B cell (primary cell): ENCODE measurements around the gene TGFBR3L. TPM values are rescaled to one million over a fixed set of nuclear protein-coding genes. Genes with fewer than 3 reads are reported as not detected.

Source experiments
- ATAC-seq: fragments of 200-7000 bp; cut with Tn5 transposase; one replicate; pipeline ENCODE4 v1.10.0; 2021; ENCODE audit warnings: low read depth, mild to moderate bottlenecking, moderate number of reproducible peaks, moderate library complexity
- CTCF ChIA-PET: fragments of 350-600 bp; sonication (Branson Sonifier 250); formaldehyde crosslinking; loops from one replicate; lab custom pipeline; 2021; ENCODE audit warnings: antibody characterized with exemption, inconsistent platforms; lab: Charles Lee
- POLR2A ChIA-PET: fragments of 350-600 bp; sonication (Branson Sonifier 250); formaldehyde crosslinking; loops from one replicate; lab custom pipeline; 2021; ENCODE audit warnings: antibody characterized with exemption; lab: Charles Lee
- DNase-seq: peaks from one replicate; pipeline ENCODE4 v3.0.0; 2013
- H2AFZ ChIP-seq: 2 replicates; pipeline ENCODE4 v1.6.1; 2012; ENCODE audit warnings: mild to moderate bottlenecking, low read depth, low read length; ENCODE audit not compliant: insufficient read depth, poor library complexity, severe bottlenecking
- H3K27ac ChIP-seq, 2 donors: 1 replicate in 1 of 2; 2 replicates in 1 of 2; pipeline ENCODE4 v1.5.1; 2012 to 2013; ENCODE audit warnings: low read length in 2 of 2, mild to moderate bottlenecking in 2 of 2, moderate library complexity in 1 of 2
- H3K27me3 ChIP-seq, 4 experiments: fragments of 200-600 bp in 1 of 4; sonication (generic) in 1 of 4; replicated peaks in 1 of 4; 1 replicate in 2 of 4; 2 replicates in 2 of 4; pipeline versions ENCODE4 v1.6.1 to v1.7.0; 2013 to 2016; ENCODE audit warnings: low read length in 3 of 4, mild to moderate bottlenecking in 2 of 4, mixed read lengths in 1 of 4, moderate library complexity in 1 of 4; ENCODE audit not compliant: insufficient read depth in 4 of 4, control insufficient read depth in 3 of 4; ENCODE audit errors: control extremely low read depth in 1 of 4
- H3K36me3 ChIP-seq, 2 experiments: replicated peaks in 1 of 2; 1 replicate in 1 of 2; 2 replicates in 1 of 2; pipeline versions ENCODE4 v1.6.1 to v1.7.1; 2013; ENCODE audit warnings: low read length in 1 of 2; ENCODE audit not compliant: insufficient read depth in 2 of 2, control insufficient read depth in 1 of 2; ENCODE audit errors: control extremely low read depth in 1 of 2, extremely low read depth in 1 of 2
- H3K4me1 ChIP-seq, 2 donors: fragments of 200-600 bp in 1 of 2; sonication (generic) in 1 of 2; 1 replicate in 1 of 2; 2 replicates in 1 of 2; pipeline versions ENCODE4 v1.5.1 to v1.6.1; 2013 to 2017; ENCODE audit warnings: low read length in 2 of 2; ENCODE audit not compliant: control insufficient read depth in 2 of 2, insufficient read depth in 2 of 2
- H3K4me2 ChIP-seq: replicated peaks from 2 replicates; pipeline ENCODE3; 2012; ENCODE audit warnings: mild to moderate bottlenecking, low read depth, low read length; ENCODE audit not compliant: poor library complexity, severe bottlenecking
- H3K4me3 ChIP-seq, 5 experiments: fragments of 200-600 bp in 1 of 5; sonication (generic) in 1 of 5; 1 replicate in 3 of 5; 2 replicates in 2 of 5; pipeline versions ENCODE4 v1.5.1 to v1.7.0; 2011 to 2016; ENCODE audit warnings: low read length in 4 of 5, mild to moderate bottlenecking in 4 of 5, low read depth in 2 of 5, control low read depth in 1 of 5, moderate library complexity in 1 of 5; ENCODE audit not compliant: insufficient read depth in 1 of 5; ENCODE audit errors: control extremely low read depth in 1 of 5, extremely low read depth in 1 of 5
- H3K79me2 ChIP-seq: fragments of 200-600 bp; sonication (generic); one replicate; pipeline ENCODE4 v1.6.0; 2016; ENCODE audit warnings: low read length; ENCODE audit not compliant: control insufficient read depth, insufficient read depth
- H3K9ac ChIP-seq: fragments of 200-600 bp; sonication (generic); 2 replicates; pipeline ENCODE4 v1.6.1; 2017; ENCODE audit warnings: mild to moderate bottlenecking, low read length, moderate library complexity
- H3K9me3 ChIP-seq, 3 donors: one replicate each; pipeline versions ENCODE4 v1.6.1 to v1.7.1; 2013; ENCODE audit warnings: low read length in 2 of 3; ENCODE audit not compliant: control insufficient read depth in 2 of 3, insufficient read depth in 1 of 3; ENCODE audit errors: control extremely low read depth in 1 of 3
- H4K20me1 ChIP-seq: 2 replicates; pipeline ENCODE4 v1.6.0; 2012; ENCODE audit warnings: mild to moderate bottlenecking, low read length; ENCODE audit not compliant: insufficient read depth, control insufficient read depth, poor library complexity, severe bottlenecking
- H3K27ac Mint-ChIP-seq: one replicate; pipeline ENCODE4 v1.8.0; 2021; ENCODE audit warnings: mixed read lengths
- H3K27me3 Mint-ChIP-seq: one replicate; pipeline ENCODE4 v1.8.0; 2021; ENCODE audit warnings: mixed read lengths
- H3K4me1 Mint-ChIP-seq: one replicate; pipeline ENCODE4 v1.8.0; 2021; ENCODE audit warnings: mixed read lengths
- H3K4me3 Mint-ChIP-seq: one replicate; pipeline ENCODE4 v1.8.0; 2021; ENCODE audit warnings: mixed read lengths
- H3K9me3 Mint-ChIP-seq: one replicate; pipeline ENCODE4 v1.8.0; 2022; ENCODE audit warnings: mixed read lengths; ENCODE audit not compliant: insufficient read depth
- CTCF ChIP-seq: fragments of 200-600 bp; IDR thresholded peaks from one replicate; pipeline ENCODE4 v1.8.0; 2022; ENCODE audit warnings: antibody characterized with exemption, mild to moderate bottlenecking
- EZH2 ChIP-seq: IDR thresholded peaks from 2 replicates; pipeline ENCODE4 v1.6.1; 2012; ENCODE audit warnings: borderline replicate concordance, low read depth, mild to moderate bottlenecking, moderate library complexity, low read length; ENCODE audit not compliant: insufficient read depth, poor library complexity, severe bottlenecking
- WGBS: methylation state at CpG from one replicate; pipeline ENCODE4 v1.1.5; 2013; ENCODE audit warnings: missing lambda C conversion rate; ENCODE audit not compliant: insufficient coverage; 5-methylcytosine and 5-hydroxymethylcytosine counted together
- intact Hi-C: fragments of 100-400 bp; cut with micrococcal nuclease; formaldehyde crosslinking; loops from one replicate; pipeline ENCODE4 v1.10.0; 2022
- polyA plus RNA-seq: library from polyadenylated mRNA; depleted of rRNA; stranded (reverse); fragments of >200 nt; gene quantifications from 2 replicates; pipeline ENCODE4 v1.2.3, GENCODE V29; 2012
- total RNA-seq, 2 donors: library from RNA; stranded (reverse); fragments of 120-200 nt in 1 of 2; gene quantifications; 1 replicate in 1 of 2; 2 replicates in 1 of 2; pipeline versions ENCODE4 v1.2.3 to v1.2.4, GENCODE V29; 2013 to 2022

Gene TGFBR3L
- total and polyA plus RNA-seq, 2 donors (not counting 1 experiment from before 2014, with no cell fraction given), result 0.21 to 0.22 TPM

- peaks cover 3 to 4% of the 10 kb centered on the region in 2 donors for H3K4me1 ChIP-seq
- ATAC-seq, result no peak
- no peak overlapping the region for H3K4me3 Mint-ChIP-seq
- POLR2A ChIA-PET, result interaction anchor here (0.5 kb wide), 1 partner anchor 19 kb away, joined by 4 read pairs; no protein-coding TSS in a partner anchor
- peaks cover 0 to 10% (median 4%) of the 10 kb centered on the region in 4 experiments for H3K27me3 ChIP-seq
- no peak overlapping the region for H3K27ac ChIP-seq
- H3K9me3 ChIP-seq, result peaks cover 0 to 2% (median 0%) of the 10 kb centered on the region in 3 donors
- WGBS, result 98% methylated on average over 48 of the region's 54 CpGs
- intact Hi-C loops, result no loop called here
- H3K27ac Mint-ChIP-seq, result no peak overlapping the region
- no peak overlapping the region for H3K4me2 ChIP-seq
- H3K79me2 ChIP-seq, result peaks cover 25% of the 10 kb centered on the region
- TF ChIP-seq CTCF (no peak), EZH2 (no peak)
- H2AFZ ChIP-seq, result no peak overlapping the region
- no peaks in the 10 kb centered on the region for H3K9me3 Mint-ChIP-seq
- CTCF ChIA-PET, result no interaction called here
- no peak for DNase-seq
- H4K20me1 ChIP-seq, result peaks cover 85% of the 10 kb centered on the region
- H3K9ac ChIP-seq, result no peak overlapping the region
- peaks cover 5% of the 10 kb centered on the region for H3K27me3 Mint-ChIP-seq
- H3K4me1 Mint-ChIP-seq, result peaks cover 7% of the 10 kb centered on the region
- H3K36me3 ChIP-seq, result peaks cover 3 to 40% of the 10 kb centered on the region in 2 experiments
- H3K4me3 ChIP-seq, result no peak overlapping the region
Observed at GRCh38 chr19:7910321-7911161, 4.1 kb upstream of the TGFBR3L start.
